HG02642 (cell line): Measurements from ENCODE around the gene CC2D1A.
"Not testable (repeated sequence)": the region's sequence is repeated elsewhere in the genome, so short reads cannot be mapped to it uniquely, and the experiment has no call there.

Experiments used
- ATAC-seq: cut with Tn5 transposase; IDR thresholded peaks from one replicate; pipeline ENCODE4 v1.9.1; 2021; ENCODE audit warnings: mild to moderate bottlenecking; ENCODE audit not compliant: unreplicated experiment, poor library complexity

The CC2D1A gene

DNA sequence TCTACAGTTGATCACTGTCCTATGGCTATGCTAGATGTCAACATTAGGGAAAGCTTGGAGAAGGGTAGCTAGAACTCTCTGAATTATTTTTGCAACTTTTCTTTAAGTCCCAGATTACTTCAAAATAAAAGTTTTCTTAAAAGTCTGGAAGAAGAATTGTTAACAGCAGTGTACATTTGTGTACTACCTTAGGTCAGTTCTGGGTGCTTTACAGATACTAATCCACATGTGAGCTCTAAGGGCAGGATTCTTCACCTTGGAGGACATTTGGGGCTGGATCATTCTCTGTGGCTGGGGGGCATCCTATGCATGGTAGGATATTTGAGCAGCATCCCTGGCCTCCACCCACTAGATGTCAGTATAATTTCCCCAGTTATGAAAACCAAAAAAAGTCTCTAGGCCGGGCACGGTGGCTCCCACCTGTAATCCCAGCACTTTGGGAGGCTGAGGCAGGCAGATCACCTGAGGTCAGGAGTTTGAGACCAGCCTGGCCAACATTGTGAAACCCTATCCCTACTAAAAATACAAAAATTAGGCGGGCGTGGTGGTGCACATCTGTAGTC is 2.9 kb upstream of the CC2D1A start:
- no peak for ATAC-seq

GRCh38 chr19:13906521-13906904 is 512 bp downstream of the CC2D1A start:
- ATAC-seq, result peak; percentile 23

GRCh38 chr19:13906910-13907309 is 909 bp downstream of the CC2D1A start:
- ATAC-seq, result no peak

GRCh38 chr19:13908674-13909073 is 2.7 kb downstream of the CC2D1A start:
- no peak for ATAC-seq

DNA sequence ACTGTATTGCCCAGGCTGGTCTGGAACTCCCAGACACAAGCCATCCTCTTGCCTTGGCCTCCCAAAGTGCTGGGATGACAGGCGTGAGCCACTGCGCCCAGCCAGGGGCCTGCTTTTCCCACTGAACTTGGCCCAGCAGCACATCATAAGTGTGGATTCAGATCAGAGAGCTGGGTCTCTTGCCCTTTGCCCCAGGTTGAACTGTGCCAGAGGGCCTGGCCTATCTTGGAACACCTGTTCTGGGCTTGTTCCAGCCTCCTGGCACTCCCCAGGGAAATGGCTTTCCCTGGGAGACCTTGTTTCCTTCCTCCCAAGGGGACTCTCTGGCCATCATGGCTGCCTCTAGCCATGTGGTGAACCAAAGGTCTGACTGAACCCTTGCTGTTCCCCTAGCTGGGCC is 3.4 kb downstream of the CC2D1A start:
- no peak for ATAC-seq

GRCh38 chr19:13913352-13913751 is 7.4 kb downstream of the CC2D1A start:
- no peak for ATAC-seq

- ATAC-seq, result no peak
These were observed 8.8 kb downstream of the CC2D1A start for GRCh38 chr19:13914777-13915176.

DNA sequence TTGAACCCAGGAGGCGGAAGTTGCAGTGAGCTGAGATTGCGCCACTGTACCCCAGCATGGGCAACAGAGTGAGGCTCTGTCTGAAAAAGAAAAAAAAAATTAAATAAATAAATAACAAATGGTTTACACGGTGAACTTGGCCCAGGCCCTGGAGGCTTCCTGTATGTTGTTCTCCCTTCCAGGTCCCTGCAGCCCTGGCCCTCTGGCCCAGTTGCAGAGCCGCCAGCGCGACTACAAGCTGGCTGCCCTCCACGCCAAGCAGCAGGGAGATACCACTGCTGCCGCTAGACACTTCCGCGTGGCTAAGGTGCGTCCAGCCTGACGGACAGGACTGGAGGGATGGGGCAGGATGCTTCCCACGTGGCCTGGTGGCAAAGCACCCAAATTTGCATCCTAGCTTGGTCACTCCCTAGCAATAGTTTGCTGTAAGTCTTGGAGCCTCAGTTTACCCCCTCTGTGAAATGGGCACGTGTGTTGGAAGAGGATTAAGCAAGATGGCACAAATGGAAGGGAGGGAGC is 11.9 kb downstream of the CC2D1A start:
- no peak for ATAC-seq

DNA sequence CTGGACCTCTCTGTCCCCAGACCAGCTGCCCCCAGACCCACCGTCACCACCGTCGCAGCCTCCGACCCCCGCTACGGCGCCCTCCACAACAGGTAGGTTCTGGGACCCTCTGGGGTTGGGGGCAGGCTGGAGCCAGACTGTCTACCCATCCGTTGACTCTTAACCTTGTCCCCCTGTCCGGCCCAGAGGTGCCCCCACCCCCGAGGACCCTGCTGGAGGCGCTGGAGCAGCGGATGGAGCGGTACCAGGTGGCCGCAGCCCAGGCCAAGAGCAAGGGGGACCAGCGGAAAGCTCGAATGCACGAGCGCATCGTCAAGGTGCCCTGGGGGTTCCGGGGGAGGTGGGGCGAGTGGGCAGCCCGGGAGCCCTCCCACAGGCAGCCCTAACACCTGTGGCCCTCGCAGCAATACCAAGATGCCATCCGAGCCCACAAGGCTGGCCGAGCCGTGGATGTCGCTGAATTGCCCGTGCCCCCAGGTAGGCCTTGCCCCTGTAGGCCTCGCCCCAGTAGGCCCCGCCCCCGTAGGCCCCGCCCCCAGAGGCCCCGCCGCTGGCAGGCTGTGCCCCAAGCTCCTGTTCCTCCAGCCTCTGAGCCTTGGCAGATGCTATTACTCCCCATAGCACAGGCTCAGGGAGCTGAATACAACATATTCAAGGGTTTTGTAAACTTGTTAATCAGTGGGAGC is 12.9 kb downstream of the CC2D1A start:
- no peak for ATAC-seq

DNA sequence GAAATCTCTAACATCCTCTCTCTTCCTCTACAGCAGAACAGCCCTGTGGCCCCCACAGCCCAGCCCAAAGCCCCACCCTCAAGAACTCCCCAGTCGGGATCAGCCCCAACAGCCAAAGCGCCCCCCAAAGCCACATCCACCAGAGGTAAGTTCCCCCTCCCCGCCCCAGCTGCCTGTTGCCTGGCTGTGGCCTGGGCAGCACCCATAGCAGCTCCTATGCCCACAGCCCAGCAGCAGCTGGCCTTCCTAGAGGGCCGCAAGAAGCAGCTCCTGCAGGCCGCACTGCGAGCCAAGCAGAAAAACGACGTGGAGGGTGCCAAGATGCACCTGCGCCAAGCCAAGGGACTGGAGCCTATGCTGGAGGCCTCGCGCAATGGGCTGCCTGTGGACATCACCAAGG is 14.5 kb downstream of the CC2D1A start:
- no peak for ATAC-seq

GRCh38 chr19:13920940-13921747 is 15.1 kb downstream of the CC2D1A start:
- no peak for ATAC-seq

DNA sequence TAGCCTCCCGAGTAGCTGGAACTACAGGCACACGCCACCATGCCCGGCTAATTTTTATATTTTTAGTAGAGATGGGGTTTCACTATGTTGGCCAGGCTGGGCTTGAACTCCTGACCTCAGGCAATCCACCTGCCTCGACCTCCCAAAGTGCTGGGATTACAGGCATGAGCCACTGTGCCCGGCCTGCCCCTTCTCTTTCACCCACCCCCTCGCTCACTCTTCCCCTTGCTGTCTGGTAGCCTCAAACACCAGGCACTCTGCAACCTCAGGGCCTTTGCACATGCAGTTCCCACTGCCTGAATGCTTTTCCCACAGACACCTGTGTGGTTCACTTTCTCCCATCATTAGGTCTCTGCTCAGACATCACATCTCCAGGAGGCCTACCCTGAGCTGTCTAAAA is 16.1 kb downstream of the CC2D1A start:
- not testable (repeated sequence) for ATAC-seq

DNA sequence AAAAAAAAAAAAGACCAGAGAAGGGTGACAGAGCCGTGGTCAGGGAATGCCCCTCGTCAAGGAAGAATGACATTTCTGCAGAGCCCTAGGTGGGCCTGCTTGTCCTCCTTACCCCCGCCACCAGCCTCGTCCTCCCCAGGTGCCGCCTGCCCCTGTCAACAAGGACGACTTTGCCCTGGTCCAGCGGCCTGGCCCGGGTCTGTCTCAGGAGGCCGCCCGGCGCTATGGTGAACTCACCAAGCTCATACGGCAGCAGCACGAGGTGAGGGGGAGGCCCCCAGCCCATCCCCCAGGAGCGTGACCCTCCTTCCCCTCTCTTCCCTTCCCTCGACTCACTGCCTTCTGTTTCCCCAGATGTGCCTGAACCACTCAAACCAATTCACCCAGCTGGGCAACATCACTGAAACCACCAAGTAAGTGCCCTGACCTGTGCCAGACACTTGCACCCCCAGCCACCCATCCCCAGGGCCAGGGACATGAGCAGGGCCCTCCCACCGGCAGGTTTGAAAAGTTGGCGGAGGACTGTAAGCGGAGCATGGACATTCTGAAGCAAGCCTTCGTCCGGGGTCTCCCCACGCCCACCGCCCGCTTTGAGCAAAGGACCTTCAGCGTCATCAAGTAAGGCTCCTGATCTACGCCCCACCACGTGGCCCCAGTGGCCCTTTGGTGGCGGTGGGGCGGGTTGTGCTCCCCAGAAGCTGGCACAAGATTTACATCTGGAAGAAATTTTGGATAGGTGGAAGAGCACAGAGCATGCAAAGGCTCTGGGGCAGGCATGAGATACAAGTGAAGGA is 17.4 kb downstream of the CC2D1A start:
- no peak for ATAC-seq

DNA sequence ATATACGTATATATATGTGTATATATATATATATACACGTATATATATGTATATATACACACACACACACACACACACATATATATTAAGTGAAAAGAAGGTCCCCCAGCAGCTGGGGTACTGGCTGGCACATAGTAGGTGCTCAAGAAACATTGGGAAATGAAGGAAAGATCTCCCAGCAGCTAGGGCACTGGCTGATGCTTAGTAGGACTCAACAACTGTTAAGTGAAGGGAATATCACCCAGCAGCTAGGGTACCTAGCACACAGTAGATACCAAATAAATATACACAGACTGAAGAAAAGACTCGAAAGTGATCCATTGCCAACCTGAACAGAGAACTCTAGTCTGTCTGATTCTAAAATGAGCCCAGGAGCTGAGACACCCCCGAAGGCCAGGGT is 20.0 kb downstream of the CC2D1A start:
- ATAC-seq, result no peak

- ATAC-seq, result no peak
These were observed 20.7 kb downstream of the CC2D1A start for GRCh38 chr19:13926715-13927114.

DNA sequence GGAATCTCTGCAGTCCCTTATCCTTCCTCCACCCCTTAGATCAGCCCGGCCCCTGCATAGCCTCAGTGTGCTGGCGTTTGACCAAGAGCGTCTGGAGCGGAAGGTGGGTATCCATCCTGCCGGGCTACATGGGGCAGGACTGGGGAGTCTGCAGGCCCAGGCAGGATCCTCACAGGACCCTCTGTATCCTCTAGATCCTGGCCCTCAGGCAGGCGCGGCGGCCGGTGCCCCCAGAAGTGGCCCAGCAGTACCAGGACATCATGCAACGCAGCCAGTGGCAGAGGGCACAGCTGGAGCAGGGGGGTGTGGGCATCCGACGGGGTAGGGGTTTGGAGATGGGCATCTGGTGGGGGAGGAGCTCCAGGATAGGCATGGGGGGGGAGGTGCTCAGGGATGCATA is 23.3 kb downstream of the CC2D1A start:
- ATAC-seq, result no peak

DNA sequence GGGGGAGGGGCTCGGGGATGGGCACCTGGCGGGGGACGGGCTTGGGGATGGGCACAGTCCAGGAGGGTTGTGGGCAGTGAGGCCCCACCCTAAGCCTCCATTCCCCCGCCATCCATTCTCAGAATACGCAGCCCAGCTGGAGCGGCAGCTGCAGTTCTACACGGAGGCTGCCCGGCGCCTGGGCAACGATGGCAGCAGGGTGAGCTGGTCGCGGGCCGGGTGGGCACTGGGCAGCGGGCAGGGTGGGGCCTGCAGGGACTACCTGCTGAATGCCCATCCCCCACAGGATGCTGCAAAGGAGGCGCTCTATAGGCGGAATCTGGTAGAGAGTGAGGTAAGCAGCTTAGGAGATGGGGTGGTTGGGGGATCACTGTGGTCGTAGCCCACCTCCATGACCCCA is 24.0 kb downstream of the CC2D1A start:
- ATAC-seq, result no peak

- no peak for ATAC-seq
These were observed 24.4 kb downstream of the CC2D1A start for GRCh38 chr19:13930402-13930801.

DNA sequence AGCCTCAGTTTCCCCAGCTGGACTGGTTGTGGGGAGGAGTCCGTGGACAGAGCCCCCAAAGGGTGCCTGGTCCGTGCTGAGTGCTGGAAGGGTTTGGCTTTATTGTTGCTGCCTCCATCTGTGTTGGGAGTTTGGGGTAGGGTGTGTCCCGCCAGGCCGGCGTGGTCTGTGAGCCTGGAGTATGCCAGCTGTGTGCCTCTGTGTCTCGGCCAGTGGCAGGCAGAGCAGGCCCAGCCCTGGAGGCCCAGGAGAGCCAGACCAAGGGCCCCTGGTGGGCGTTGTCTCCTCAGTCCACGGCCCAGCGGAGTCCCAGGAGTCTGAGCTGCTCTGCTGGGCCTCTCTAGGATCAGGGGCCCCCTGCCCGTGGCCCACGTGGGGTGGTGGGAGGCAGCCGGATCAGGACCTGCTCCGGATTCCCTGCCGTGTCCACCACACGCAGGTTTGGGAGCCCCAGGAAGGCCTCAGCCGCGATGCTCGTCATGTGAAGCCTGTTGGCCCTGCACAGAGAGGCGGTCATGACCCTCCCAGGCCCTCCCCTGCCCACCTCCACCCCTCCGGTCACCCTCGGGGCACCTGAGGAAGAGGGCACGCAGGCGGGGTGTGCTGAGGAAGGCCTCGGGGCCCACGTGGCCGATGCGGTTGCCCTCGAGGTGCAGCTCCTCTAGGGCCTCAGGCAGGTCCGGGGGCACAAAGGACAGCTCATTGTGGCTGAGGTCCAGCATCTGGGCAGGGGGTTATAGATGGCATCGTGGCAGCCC is 25.6 kb downstream of the CC2D1A start:
- ATAC-seq, result no peak

DNA sequence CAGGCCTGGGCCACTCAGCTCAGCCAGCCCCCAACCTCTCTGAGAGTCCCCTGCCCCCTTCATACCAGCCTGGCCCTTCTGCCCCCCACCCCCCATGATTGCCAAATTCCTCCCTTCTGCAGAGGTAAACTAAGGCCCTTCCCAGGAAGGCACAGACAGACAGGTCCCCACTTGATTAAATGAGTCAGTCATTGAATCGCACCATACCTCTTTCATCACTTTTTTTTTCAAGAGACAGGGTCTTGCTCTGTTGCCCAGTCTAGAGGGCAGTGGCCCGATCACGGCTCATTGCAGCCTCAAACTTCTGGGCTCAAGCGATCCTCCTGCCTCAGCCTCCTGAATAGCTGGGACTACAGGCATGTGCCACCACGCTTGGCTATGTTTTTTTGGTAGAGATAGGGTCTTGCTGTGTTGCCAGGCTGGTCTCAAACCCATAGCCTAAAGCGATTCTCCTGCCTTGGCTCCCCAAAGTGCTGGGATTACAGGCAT is 26.2 kb downstream of the CC2D1A start:
- no peak for ATAC-seq
